HepG2 (cell line): ENCODE measurements around the gene LSM12. TPM values are rescaled to one million over a fixed set of nuclear protein-coding genes. Genes with fewer than 3 reads are reported as not detected.

Experiments
- ATAC-seq: fragments of 200-7000 bp; cut with Tn5 transposase; 3 replicates; pipeline ENCODE4 v1.9.1; 2020; ENCODE audit warnings: mild to moderate bottlenecking, moderate library complexity
- BruUV-seq: library from RNA; stranded (reverse); fragments of 400-500 nt; replicated peaks from 2 replicates; lab custom pipeline; 2021; lab: Mats Ljungman, UMichigan
- CTCF ChIA-PET: fragments of 300-600 bp; formaldehyde crosslinking; extraction: SDS; loops from one replicate; lab custom pipeline; 2021; ENCODE audit warnings: low total read pairs, inconsistent platforms, low intra/inter-chr PET ratio; lab: Yijun Ruan, JAX
- POLR2A ChIA-PET: fragments of 350-600 bp; sonication (Branson Sonifier 250); formaldehyde crosslinking; loops from one replicate; lab custom pipeline; 2020; ENCODE audit warnings: antibody characterized with exemption, inconsistent platforms; lab: Yijun Ruan, JAX
- DNase-seq: peaks from one replicate; pipeline ENCODE4 v3.0.0-alpha.2; 2015; ENCODE audit warnings: low spot score
- FAIRE-seq: peaks from 3 replicates; lab custom pipeline; 2011; peaks lifted over from hg19 to GRCh38; lab: Jason Lieb, UNC
- H2AFZ ChIP-seq: one replicate; pipeline ENCODE4 v1.6.1; 2011; ENCODE audit warnings: low read length, inconsistent platforms
- H3K27ac ChIP-seq: fragments of 300-600 bp; 3 replicates; pipeline ENCODE4 v1.8.0; 2011; ENCODE audit warnings: mixed run types, mild to moderate bottlenecking, mixed read lengths, low read length, inconsistent platforms; ENCODE audit not compliant: insufficient read depth; ENCODE audit errors: extremely low read length
- H3K27me3 ChIP-seq, 2 experiments: fragments of 200-600 bp in 1 of 2; 2 replicates in 1 of 2; 3 replicates in 1 of 2; pipeline versions ENCODE4 v1.6.0 to v1.8.0; 2011; ENCODE audit warnings: low read length in 2 of 2, mild to moderate bottlenecking in 2 of 2, moderate library complexity in 2 of 2, inconsistent platforms in 1 of 2; ENCODE audit not compliant: insufficient read depth in 2 of 2, control insufficient read depth in 1 of 2
- H3K36me3 ChIP-seq, 2 experiments: fragments of 200-600 bp in 1 of 2; replicated peaks in 1 of 2; 2 replicates in 1 of 2; 3 replicates in 1 of 2; pipeline versions ENCODE4 v1.5.1 to v1.8.0; 2011; ENCODE audit warnings: low read length in 2 of 2, inconsistent platforms in 1 of 2; ENCODE audit not compliant: insufficient read depth in 2 of 2, control insufficient read depth in 1 of 2
- H3K4me1 ChIP-seq: 2 replicates; pipeline ENCODE4 v1.5.1; 2012; ENCODE audit warnings: low read length, inconsistent platforms; ENCODE audit not compliant: insufficient read depth
- H3K4me2 ChIP-seq: 2 replicates; pipeline ENCODE4 v1.6.0; 2011; ENCODE audit warnings: low read depth, low read length, inconsistent platforms
- H3K4me3 ChIP-seq, 3 experiments: fragments of 200-600 bp in 1 of 3; sonication (generic), shearing (Covaris generic) in 1 of 3; replicated peaks in 1 of 3; 2 replicates each; pipeline ENCODE4 v1.5.1; 2011 to 2016; ENCODE audit warnings: low read length in 3 of 3, inconsistent platforms in 2 of 3, low read depth in 2 of 3, mild to moderate bottlenecking in 2 of 3, control low read depth in 1 of 3, mixed read lengths in 1 of 3; ENCODE audit not compliant: insufficient read depth in 1 of 3
- H3K79me2 ChIP-seq: one replicate; pipeline ENCODE4 v1.6.1; 2011; ENCODE audit warnings: low read length, inconsistent platforms; ENCODE audit not compliant: insufficient read depth
- H3K9ac ChIP-seq: 2 replicates; pipeline ENCODE4 v1.6.0; 2011; ENCODE audit warnings: mild to moderate bottlenecking, low read depth, low read length, inconsistent platforms; ENCODE audit not compliant: insufficient read depth
- H3K9me3 ChIP-seq: 2 replicates; pipeline ENCODE4 v1.5.1; 2012; ENCODE audit warnings: mild to moderate bottlenecking, low read length
- H4K20me1 ChIP-seq: 2 replicates; pipeline ENCODE4 v1.6.0; 2011; ENCODE audit warnings: inconsistent platforms, mild to moderate bottlenecking, low read length, moderate library complexity; ENCODE audit not compliant: insufficient read depth
- ARHGAP35 ChIP-seq: sonication (generic); formaldehyde crosslinking; IDR thresholded peaks from 2 replicates; pipeline ENCODE4 v1.9.0; 2022; ENCODE audit warnings: mild to moderate bottlenecking, inconsistent platforms, moderate library complexity, missing genetic modification reagents, borderline replicate concordance
- ATF1 ChIP-seq: IDR thresholded peaks from 2 replicates; pipeline ENCODE4 v1.6.1; 2016; ENCODE audit warnings: mild to moderate bottlenecking, control low read depth
- FIP1L1 ChIP-seq: fragments of 200-400 bp; formaldehyde crosslinking; IDR thresholded peaks from 2 replicates; pipeline ENCODE4 v1.6.1; 2018; ENCODE audit warnings: low read depth, mild to moderate bottlenecking, low read length, moderate library complexity, borderline replicate concordance; ENCODE audit not compliant: insufficient read depth
- SIX1 ChIP-seq: sonication (generic); formaldehyde crosslinking; IDR thresholded peaks from 2 replicates; pipeline ENCODE4 v1.4.0; 2020; ENCODE audit warnings: missing genetic modification reagents, borderline replicate concordance
- ZNF10 ChIP-seq: sonication (generic); formaldehyde crosslinking; IDR thresholded peaks from 2 replicates; pipeline ENCODE4 v1.4.0; 2020; ENCODE audit warnings: mild to moderate bottlenecking, low read depth, missing genetic modification reagents, borderline replicate concordance
- ZNF451 ChIP-seq: sonication (generic); formaldehyde crosslinking; IDR thresholded peaks from 2 replicates; pipeline ENCODE4 v1.5.0; 2020; ENCODE audit warnings: mild to moderate bottlenecking, missing genetic modification reagents
- ZNF766 ChIP-seq: sonication (generic); formaldehyde crosslinking; IDR thresholded peaks from 2 replicates; pipeline ENCODE4 v1.5.0; 2020; ENCODE audit warnings: missing genetic modification reagents, borderline replicate concordance
- ZNF839 ChIP-seq: sonication (generic); formaldehyde crosslinking; IDR thresholded peaks from 2 replicates; pipeline ENCODE4 v1.4.0; 2020; ENCODE audit warnings: missing genetic modification reagents, mild to moderate bottlenecking, borderline replicate concordance
- WGBS: methylation state at CpG from one replicate; pipeline ENCODE4 v1.1.6; 2017; ENCODE audit warnings: low lambda C conversion rate; 5-methylcytosine and 5-hydroxymethylcytosine counted together
- in situ Hi-C: cut with HindIII; loops from 2 replicates; pipeline ENCODE4 v1.10.0; 2017; ENCODE audit warnings: low pct_unique_long_range_greater_than_20kb; ENCODE audit not compliant: extremely low pct_ligation_motif_present
- intact Hi-C: fragments of 100-400 bp; cut with micrococcal nuclease; formaldehyde crosslinking; loops from one replicate; pipeline ENCODE4 v1.10.0; 2022; ENCODE audit not compliant: unreplicated experiment
- polyA plus RNA-seq, 8 experiments: library from polyadenylated mRNA; depleted of rRNA in 3 of 8; stranded (reverse) in 7 of 8; unstranded in 1 of 8; fragments of >200 nt; fragmentation: Illumina TruSeq in 4 of 8; extraction: Trizol in 4 of 8; gene quantifications; 2 replicates each; pipeline versions ENCODE4 v1.2.1 to v1.2.3, GENCODE V29; 2011 to 2016; ENCODE audit warnings: low read depth in 4 of 8, missing spikeins in 1 of 8, mixed read lengths in 1 of 8; ENCODE audit not compliant: insufficient read depth in 1 of 8
- total RNA-seq, 5 experiments: library from RNA; depleted of rRNA; stranded (reverse); fragments of >200 nt; fragmentation: Illumina TruSeq; extraction: Trizol; gene quantifications; 2 replicates each; pipeline ENCODE4 v1.2.3, GENCODE V29; 2016; ENCODE audit warnings: low read depth in 1 of 5
- TF ChIP-seq, protein P1 (sequence below): sonication (generic); formaldehyde crosslinking; IDR thresholded peaks from 2 replicates; pipeline ENCODE4 v1.4.0; 2020; ENCODE audit warnings: mild to moderate bottlenecking, missing genetic modification reagents
- TF ChIP-seq, protein P2 (sequence below): sonication (generic); formaldehyde crosslinking; IDR thresholded peaks from 2 replicates; pipeline ENCODE4 v1.5.1; 2020; ENCODE audit warnings: missing genetic modification reagents, mild to moderate bottlenecking, borderline replicate concordance
- TF ChIP-seq, protein P3 (sequence below): sonication (generic); formaldehyde crosslinking; IDR thresholded peaks from 2 replicates; pipeline ENCODE4 v1.5.0; 2020; ENCODE audit warnings: missing genetic modification reagents
- TF ChIP-seq, protein P4 (sequence below): sonication (generic); formaldehyde crosslinking; IDR thresholded peaks from 2 replicates; pipeline ENCODE4 v1.4.0; 2020; ENCODE audit warnings: missing genetic modification reagents, borderline replicate concordance

LSM12 gene
- total and polyA plus RNA-seq, 2 of the 13 experiments (the other 11 are each of a cell fraction or from before 2014, with no cell fraction given), result 52.8 to 55.7 TPM

DNA sequence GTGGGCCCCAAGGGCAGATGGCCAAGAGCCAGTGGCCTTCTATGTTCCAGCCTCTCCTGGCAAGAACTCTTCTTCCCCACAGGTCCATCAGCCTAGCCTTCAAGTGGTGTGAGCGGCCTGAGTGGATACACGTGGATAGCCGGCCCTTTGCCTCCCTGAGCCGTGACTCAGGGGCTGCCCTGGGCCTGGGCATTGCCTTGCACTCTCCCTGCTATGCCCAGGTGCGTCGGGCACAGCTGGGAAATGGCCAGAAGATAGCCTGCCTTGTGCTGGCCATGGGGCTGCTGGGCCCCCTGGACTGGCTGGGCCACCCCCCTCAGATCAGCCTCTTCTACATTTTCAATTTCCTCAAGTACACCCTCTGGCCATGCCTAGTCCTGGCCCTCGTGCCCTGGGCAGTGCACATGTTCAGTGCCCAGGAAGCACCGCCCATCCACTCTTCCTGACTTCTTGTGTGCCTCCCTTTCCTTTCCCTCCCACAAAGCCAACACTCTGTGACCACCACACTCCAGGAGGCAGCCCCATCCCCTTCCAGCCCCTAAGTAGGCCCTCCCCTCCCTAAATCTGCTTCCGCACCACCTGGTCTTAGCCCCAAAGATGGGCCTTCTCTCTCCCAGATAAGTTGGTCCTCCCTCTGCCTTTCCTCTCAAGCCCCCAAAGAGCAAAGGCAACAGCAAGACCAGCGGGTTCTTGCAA is 9.3 kb upstream of the LSM12 start:
- ATAC-seq (no peak), FAIRE-seq (no peak), DNase-seq (no peak)
- H3K27ac ChIP-seq, result peak overlapping the region; percentile 37
- peaks cover 18 to 45% of the 10 kb centered on the region in 2 experiments for H3K36me3 ChIP-seq
- no peak overlapping the region for H3K4me3 ChIP-seq
- ChIA-PET CTCF (no interaction called here), POLR2A (interaction anchor here (1.1 to 1.9 kb wide), 3 partner anchors 9 to 33 kb away, joined by 4 to 11 read pairs (median 8); partner anchors contain the start of gene LSM12)
- 93% methylated on average over 10 of the region's 10 CpGs for WGBS
- no peaks in the 10 kb centered on the region for H3K9me3 ChIP-seq
- no peaks in the 10 kb centered on the region for H4K20me1 ChIP-seq
- no peak overlapping the region for H3K9ac ChIP-seq
- no peak overlapping the region for H2AFZ ChIP-seq
- no peaks in the 10 kb centered on the region; a peak in 1 of 5 replicates for H3K27me3 ChIP-seq
- in situ Hi-C loops (no loop called here), intact Hi-C loops (no loop called here)
- H3K4me2 ChIP-seq, result no peak overlapping the region
- BruUV-seq, result no TSS peak
- peaks cover 39% of the 10 kb centered on the region for H3K4me1 ChIP-seq
- H3K79me2 ChIP-seq, result peaks cover 13% of the 10 kb centered on the region
- TF ChIP-seq, protein P1, sequence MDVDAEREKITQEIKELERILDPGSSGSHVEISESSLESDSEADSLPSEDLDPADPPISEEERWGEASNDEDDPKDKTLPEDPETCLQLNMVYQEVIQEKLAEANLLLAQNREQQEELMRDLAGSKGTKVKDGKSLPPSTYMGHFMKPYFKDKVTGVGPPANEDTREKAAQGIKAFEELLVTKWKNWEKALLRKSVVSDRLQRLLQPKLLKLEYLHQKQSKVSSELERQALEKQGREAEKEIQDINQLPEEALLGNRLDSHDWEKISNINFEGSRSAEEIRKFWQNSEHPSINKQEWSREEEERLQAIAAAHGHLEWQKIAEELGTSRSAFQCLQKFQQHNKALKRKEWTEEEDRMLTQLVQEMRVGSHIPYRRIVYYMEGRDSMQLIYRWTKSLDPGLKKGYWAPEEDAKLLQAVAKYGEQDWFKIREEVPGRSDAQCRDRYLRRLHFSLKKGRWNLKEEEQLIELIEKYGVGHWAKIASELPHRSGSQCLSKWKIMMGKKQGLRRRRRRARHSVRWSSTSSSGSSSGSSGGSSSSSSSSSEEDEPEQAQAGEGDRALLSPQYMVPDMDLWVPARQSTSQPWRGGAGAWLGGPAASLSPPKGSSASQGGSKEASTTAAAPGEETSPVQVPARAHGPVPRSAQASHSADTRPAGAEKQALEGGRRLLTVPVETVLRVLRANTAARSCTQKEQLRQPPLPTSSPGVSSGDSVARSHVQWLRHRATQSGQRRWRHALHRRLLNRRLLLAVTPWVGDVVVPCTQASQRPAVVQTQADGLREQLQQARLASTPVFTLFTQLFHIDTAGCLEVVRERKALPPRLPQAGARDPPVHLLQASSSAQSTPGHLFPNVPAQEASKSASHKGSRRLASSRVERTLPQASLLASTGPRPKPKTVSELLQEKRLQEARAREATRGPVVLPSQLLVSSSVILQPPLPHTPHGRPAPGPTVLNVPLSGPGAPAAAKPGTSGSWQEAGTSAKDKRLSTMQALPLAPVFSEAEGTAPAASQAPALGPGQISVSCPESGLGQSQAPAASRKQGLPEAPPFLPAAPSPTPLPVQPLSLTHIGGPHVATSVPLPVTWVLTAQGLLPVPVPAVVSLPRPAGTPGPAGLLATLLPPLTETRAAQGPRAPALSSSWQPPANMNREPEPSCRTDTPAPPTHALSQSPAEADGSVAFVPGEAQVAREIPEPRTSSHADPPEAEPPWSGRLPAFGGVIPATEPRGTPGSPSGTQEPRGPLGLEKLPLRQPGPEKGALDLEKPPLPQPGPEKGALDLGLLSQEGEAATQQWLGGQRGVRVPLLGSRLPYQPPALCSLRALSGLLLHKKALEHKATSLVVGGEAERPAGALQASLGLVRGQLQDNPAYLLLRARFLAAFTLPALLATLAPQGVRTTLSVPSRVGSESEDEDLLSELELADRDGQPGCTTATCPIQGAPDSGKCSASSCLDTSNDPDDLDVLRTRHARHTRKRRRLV, result no peak
- TF ChIP-seq ZNF839 (CRISPR knock-in tag) (0 out of 2 replicates have a peak, but pooled peaks have one; percentile 36), ZNF451 (CRISPR knock-in tag) (no peak), SIX1 (no peak), FIP1L1 (no peak), ATF1 (CRISPR knock-in tag) (no peak), ARHGAP35 (CRISPR knock-in tag) (no peak), ZNF766 (CRISPR knock-in tag) (no peak), ZNF10 (no peak)
- TF ChIP-seq, protein P2, sequence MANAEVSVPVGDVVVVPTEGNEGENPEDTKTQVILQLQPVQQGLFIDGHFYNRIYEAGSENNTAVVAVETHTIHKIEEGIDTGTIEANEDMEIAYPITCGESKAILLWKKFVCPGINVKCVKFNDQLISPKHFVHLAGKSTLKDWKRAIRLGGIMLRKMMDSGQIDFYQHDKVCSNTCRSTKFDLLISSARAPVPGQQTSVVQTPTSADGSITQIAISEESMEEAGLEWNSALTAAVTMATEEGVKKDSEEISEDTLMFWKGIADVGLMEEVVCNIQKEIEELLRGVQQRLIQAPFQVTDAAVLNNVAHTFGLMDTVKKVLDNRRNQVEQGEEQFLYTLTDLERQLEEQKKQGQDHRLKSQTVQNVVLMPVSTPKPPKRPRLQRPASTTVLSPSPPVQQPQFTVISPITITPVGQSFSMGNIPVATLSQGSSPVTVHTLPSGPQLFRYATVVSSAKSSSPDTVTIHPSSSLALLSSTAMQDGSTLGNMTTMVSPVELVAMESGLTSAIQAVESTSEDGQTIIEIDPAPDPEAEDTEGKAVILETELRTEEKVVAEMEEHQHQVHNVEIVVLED (CRISPR knock-in tag), result no peak
- TF ChIP-seq, protein P3, sequence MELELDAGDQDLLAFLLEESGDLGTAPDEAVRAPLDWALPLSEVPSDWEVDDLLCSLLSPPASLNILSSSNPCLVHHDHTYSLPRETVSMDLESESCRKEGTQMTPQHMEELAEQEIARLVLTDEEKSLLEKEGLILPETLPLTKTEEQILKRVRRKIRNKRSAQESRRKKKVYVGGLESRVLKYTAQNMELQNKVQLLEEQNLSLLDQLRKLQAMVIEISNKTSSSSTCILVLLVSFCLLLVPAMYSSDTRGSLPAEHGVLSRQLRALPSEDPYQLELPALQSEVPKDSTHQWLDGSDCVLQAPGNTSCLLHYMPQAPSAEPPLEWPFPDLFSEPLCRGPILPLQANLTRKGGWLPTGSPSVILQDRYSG (CRISPR knock-in tag), result no peak
- TF ChIP-seq, protein P4, sequence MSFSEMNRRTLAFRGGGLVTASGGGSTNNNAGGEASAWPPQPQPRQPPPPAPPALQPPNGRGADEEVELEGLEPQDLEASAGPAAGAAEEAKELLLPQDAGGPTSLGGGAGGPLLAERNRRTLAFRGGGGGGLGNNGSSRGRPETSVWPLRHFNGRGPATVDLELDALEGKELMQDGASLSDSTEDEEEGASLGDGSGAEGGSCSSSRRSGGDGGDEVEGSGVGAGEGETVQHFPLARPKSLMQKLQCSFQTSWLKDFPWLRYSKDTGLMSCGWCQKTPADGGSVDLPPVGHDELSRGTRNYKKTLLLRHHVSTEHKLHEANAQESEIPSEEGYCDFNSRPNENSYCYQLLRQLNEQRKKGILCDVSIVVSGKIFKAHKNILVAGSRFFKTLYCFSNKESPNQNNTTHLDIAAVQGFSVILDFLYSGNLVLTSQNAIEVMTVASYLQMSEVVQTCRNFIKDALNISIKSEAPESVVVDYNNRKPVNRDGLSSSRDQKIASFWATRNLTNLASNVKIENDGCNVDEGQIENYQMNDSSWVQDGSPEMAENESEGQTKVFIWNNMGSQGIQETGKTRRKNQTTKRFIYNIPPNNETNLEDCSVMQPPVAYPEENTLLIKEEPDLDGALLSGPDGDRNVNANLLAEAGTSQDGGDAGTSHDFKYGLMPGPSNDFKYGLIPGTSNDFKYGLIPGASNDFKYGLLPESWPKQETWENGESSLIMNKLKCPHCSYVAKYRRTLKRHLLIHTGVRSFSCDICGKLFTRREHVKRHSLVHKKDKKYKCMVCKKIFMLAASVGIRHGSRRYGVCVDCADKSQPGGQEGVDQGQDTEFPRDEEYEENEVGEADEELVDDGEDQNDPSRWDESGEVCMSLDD, result no peak
